ENCODE data around the gene RAB43.

DNA sequence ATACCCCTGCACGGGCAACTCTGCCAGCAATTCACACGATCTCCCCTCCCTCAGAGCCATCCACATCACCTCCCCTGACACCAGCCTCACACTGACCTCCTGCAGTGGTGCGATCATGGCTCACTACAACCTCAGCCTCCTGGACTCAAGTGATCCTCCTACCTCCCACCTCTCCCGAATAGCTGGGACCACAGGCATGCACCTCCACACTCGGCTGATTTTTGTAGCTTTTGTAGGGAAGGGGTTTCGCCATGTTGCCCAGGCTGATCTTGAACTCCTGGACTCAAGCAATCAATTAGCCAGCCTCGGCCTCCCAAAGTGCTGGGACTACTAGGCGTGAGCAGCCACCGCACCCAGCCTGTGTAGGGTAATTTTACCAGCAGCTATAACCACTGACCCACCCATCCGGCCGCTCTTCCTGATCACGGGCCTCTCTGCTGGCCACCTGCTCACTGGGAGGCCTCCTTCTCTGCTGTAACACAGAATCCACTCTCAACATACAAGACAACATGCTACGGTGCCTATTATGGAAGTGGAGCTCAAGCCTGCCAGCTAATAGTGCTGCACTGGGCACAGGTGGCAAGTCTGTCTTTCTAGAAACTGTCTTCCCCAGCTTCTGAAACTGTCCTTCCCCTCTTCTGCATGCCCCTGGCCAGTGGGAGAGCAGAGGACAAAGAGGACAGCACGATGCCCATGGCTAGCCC is 56.4 kb downstream of the RAB43 start:
- TF ChIP-seq, protein P1, sequence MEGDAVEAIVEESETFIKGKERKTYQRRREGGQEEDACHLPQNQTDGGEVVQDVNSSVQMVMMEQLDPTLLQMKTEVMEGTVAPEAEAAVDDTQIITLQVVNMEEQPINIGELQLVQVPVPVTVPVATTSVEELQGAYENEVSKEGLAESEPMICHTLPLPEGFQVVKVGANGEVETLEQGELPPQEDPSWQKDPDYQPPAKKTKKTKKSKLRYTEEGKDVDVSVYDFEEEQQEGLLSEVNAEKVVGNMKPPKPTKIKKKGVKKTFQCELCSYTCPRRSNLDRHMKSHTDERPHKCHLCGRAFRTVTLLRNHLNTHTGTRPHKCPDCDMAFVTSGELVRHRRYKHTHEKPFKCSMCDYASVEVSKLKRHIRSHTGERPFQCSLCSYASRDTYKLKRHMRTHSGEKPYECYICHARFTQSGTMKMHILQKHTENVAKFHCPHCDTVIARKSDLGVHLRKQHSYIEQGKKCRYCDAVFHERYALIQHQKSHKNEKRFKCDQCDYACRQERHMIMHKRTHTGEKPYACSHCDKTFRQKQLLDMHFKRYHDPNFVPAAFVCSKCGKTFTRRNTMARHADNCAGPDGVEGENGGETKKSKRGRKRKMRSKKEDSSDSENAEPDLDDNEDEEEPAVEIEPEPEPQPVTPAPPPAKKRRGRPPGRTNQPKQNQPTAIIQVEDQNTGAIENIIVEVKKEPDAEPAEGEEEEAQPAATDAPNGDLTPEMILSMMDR (IDR thresholded peaks at IDR 0.05; ENCODE audit: insufficient read depth, low read length), result no peak
- TF ChIP-seq POLR2AphosphoS5 (IDR thresholded peaks at IDR 0.05; ENCODE audit: low read depth), result no peak
- TF ChIP-seq, protein P2, sequence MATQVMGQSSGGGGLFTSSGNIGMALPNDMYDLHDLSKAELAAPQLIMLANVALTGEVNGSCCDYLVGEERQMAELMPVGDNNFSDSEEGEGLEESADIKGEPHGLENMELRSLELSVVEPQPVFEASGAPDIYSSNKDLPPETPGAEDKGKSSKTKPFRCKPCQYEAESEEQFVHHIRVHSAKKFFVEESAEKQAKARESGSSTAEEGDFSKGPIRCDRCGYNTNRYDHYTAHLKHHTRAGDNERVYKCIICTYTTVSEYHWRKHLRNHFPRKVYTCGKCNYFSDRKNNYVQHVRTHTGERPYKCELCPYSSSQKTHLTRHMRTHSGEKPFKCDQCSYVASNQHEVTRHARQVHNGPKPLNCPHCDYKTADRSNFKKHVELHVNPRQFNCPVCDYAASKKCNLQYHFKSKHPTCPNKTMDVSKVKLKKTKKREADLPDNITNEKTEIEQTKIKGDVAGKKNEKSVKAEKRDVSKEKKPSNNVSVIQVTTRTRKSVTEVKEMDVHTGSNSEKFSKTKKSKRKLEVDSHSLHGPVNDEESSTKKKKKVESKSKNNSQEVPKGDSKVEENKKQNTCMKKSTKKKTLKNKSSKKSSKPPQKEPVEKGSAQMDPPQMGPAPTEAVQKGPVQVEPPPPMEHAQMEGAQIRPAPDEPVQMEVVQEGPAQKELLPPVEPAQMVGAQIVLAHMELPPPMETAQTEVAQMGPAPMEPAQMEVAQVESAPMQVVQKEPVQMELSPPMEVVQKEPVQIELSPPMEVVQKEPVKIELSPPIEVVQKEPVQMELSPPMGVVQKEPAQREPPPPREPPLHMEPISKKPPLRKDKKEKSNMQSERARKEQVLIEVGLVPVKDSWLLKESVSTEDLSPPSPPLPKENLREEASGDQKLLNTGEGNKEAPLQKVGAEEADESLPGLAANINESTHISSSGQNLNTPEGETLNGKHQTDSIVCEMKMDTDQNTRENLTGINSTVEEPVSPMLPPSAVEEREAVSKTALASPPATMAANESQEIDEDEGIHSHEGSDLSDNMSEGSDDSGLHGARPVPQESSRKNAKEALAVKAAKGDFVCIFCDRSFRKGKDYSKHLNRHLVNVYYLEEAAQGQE (IDR thresholded peaks at IDR 0.05; ENCODE audit: insufficient replicate concordance, low read depth), result no peak
- TF ChIP-seq SPI1 (IDR thresholded peaks at IDR 0.05; ENCODE audit: borderline replicate concordance, low read depth), result no peak
